ENCODE measurements around the gene CD83.

GRCh38 chr6:14170128-14170527 lies 52.6 kb downstream of the CD83 start:
- TF ChIP-seq POLR2A (IDR thresholded peaks at IDR 0.05) (no peak), CTCF (IDR thresholded peaks at IDR 0.05) (no peak), EP300 (IDR thresholded peaks at IDR 0.05; ENCODE audit: low read depth) (no peak), POLR2AphosphoS5 (IDR thresholded peaks at IDR 0.05) (no peak)
